ENCODE results near the gene NTM. TPM values are rescaled to one million over a fixed set of nuclear protein-coding genes. Genes with fewer than 3 reads are reported as not detected.

Gene NTM
- total and polyA plus RNA-seq, 2 of the 8 experiments (the other 6 are each of a cell fraction or from before 2014, with no cell fraction given) = 13.4 to 20.0 TPM

GRCh38 chr11:131925829-131926228 is 555.4 kb downstream of the NTM start:
- Histone ChIP-seq H3K27me3 (replicated peaks in 1 of 4; ENCODE audit: control insufficient read depth in 3 of 4, extremely low read depth in 1 of 4, insufficient read depth in 3 of 4, low read length in 3 of 4) (peaks cover 0 to 2% (median 0%) of the 10 kb centered on the region in 4 experiments; a peak in 1 of 7 replicates), H2BK5ac (ENCODE audit: low read depth, low read length) (no peak overlapping the region), H4K8ac (ENCODE audit: extremely low read depth, insufficient read depth, low read length) (no peak overlapping the region), H3K4ac (replicated peaks; ENCODE audit: insufficient read length, low read depth, low read length) (no peak overlapping the region), H3K4me2 (ENCODE audit: insufficient read depth in 1 of 2, low read depth in 2 of 2, low read length in 2 of 2) (no peak overlapping the region), H2BK15ac (ENCODE audit: low read length) (no peak overlapping the region), H3K23me2 (ENCODE audit: low read depth, low read length) (no peaks in the 10 kb centered on the region), H3K36me3 (ENCODE audit: control insufficient read depth in 2 of 4, insufficient read depth in 4 of 4, low read length in 3 of 4) (no peaks in the 10 kb centered on the region), H2BK20ac (ENCODE audit: low read length) (no peak overlapping the region), H4K20me1 (replicated peaks in 1 of 2; ENCODE audit: control insufficient read depth in 1 of 2, insufficient read depth in 2 of 2, low read length in 2 of 2) (no peaks in the 10 kb centered on the region), H2AFZ (ENCODE audit: low read length) (no peak overlapping the region), H4K91ac (replicated peaks; ENCODE audit: insufficient read length, low read length) (no peak overlapping the region), H4K5ac (ENCODE audit: insufficient read length, low read depth, low read length) (no peak overlapping the region), H3K18ac (ENCODE audit: extremely low read depth, low read length) (no peak overlapping the region), H3K23ac (ENCODE audit: insufficient read length) (no peak overlapping the region), H2BK12ac (ENCODE audit: low read depth, low read length) (no peak overlapping the region), H3K14ac (ENCODE audit: insufficient read length) (no peak overlapping the region), H3K4me1 (replicated peaks in 1 of 4; ENCODE audit: control insufficient read depth in 3 of 4, insufficient read depth in 4 of 4, low read length in 3 of 4) (peaks cover 0 to 9% (median 5%) of the 10 kb centered on the region in 4 experiments; a peak in 3 of 7 replicates), H3K4me3 (ENCODE audit: extremely low read depth in 1 of 4, insufficient read depth in 2 of 4, low read depth in 3 of 4, low read length in 4 of 4) (no peak overlapping the region), H3K9me3 (ENCODE audit: insufficient read depth in 2 of 2, low read depth in 1 of 2, low read length in 1 of 2) (no peaks in the 10 kb centered on the region), H3K79me2 (ENCODE audit: control insufficient read depth in 1 of 2, insufficient read depth in 2 of 2, low read length in 2 of 2) (no peaks in the 10 kb centered on the region), H3K79me1 (ENCODE audit: low read depth, low read length) (no peaks in the 10 kb centered on the region), H3K27ac (ENCODE audit: low read depth, low read length) (no peak overlapping the region), H3K56ac (replicated peaks; ENCODE audit: insufficient read length, low read depth, low read length) (no peak overlapping the region), H3K9ac (replicated peaks in 1 of 4; ENCODE audit: extremely low read depth in 1 of 4, low read depth in 3 of 4, low read length in 3 of 4) (no peak overlapping the region), H2AK5ac (ENCODE audit: low read depth, low read length) (no peak overlapping the region), H2BK120ac (replicated peaks; ENCODE audit: low read depth, low read length) (no peak overlapping the region)
- DNase-seq (ENCODE audit: low read depth in 1 of 2, low spot score in 2 of 2) (no peak), FAIRE-seq (no peak)
- POLR2A ChIA-PET (ENCODE audit: partially characterized antibody) = no interaction called here
- WGBS, 2 experiments (ENCODE audit: extremely low coverage in 1 of 2, insufficient coverage in 1 of 2, insufficient read length in 1 of 2, insufficient replicate concordance in 2 of 2, low coverage in 1 of 2, low lambda C conversion rate in 2 of 2, missing lambda C conversion rate in 1 of 2) = 94% methylated on average over 4 of the region's 4 CpGs; no CpG with 5 or more reads in 1 of the 2 experiments
- TF ChIP-seq TEAD4 (IDR thresholded peaks at IDR 0.05; ENCODE audit: low read depth, low read length) (no peak), BACH1 (IDR thresholded peaks at IDR 0.05; ENCODE audit: low read length) (no peak), E2F6 (IDR thresholded peaks at IDR 0.05) (no peak), SIRT6 (IDR thresholded peaks at IDR 0.05; ENCODE audit: low read length) (no peak), SIN3A (conservative IDR thresholded peaks at IDR 0.05 in 1 of 2, IDR thresholded peaks at IDR 0.05 in 1 of 2; ENCODE audit: low read depth in 1 of 2, low read length in 2 of 2) (no peak)
- CTCF ChIA-PET (ENCODE audit: partially characterized antibody) = interaction anchor here (1.0 to 1.7 kb wide), 7 partner anchors 9 to 201 kb away, joined by 3 to 14 read pairs (median 4); no protein-coding TSS in a partner anchor
